GM18508 (cell line): ENCODE data around the gene SLC44A3.

Source experiments
- ATAC-seq: cut with Tn5 transposase; IDR thresholded peaks from one replicate; pipeline ENCODE4 v1.9.1; 2021; ENCODE audit warnings: moderate number of reproducible peaks; ENCODE audit not compliant: insufficient read depth, unreplicated experiment

SLC44A3 gene, protein sequence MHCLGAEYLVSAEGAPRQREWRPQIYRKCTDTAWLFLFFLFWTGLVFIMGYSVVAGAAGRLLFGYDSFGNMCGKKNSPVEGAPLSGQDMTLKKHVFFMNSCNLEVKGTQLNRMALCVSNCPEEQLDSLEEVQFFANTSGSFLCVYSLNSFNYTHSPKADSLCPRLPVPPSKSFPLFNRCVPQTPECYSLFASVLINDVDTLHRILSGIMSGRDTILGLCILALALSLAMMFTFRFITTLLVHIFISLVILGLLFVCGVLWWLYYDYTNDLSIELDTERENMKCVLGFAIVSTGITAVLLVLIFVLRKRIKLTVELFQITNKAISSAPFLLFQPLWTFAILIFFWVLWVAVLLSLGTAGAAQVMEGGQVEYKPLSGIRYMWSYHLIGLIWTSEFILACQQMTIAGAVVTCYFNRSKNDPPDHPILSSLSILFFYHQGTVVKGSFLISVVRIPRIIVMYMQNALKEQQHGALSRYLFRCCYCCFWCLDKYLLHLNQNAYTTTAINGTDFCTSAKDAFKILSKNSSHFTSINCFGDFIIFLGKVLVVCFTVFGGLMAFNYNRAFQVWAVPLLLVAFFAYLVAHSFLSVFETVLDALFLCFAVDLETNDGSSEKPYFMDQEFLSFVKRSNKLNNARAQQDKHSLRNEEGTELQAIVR

GRCh38 chr1:94819945-94820746, at the start of gene SLC44A3:
Gene SLC44A3 (plus strand): TSS chr1:94820357. CDS start chr1:94820452, 95 bp downstream.
- ATAC-seq, result no peak

- ATAC-seq, result no peak
These were observed 47.9 kb upstream of the SLC44A3 start for GRCh38 chr1:94772230-94772641.

- no peak for ATAC-seq
These were observed 47.3 kb upstream of the SLC44A3 start for GRCh38 chr1:94772845-94773244.

GRCh38 chr1:94773296-94773809, 46.8 kb upstream of the SLC44A3 start:
- no peak for ATAC-seq

DNA sequence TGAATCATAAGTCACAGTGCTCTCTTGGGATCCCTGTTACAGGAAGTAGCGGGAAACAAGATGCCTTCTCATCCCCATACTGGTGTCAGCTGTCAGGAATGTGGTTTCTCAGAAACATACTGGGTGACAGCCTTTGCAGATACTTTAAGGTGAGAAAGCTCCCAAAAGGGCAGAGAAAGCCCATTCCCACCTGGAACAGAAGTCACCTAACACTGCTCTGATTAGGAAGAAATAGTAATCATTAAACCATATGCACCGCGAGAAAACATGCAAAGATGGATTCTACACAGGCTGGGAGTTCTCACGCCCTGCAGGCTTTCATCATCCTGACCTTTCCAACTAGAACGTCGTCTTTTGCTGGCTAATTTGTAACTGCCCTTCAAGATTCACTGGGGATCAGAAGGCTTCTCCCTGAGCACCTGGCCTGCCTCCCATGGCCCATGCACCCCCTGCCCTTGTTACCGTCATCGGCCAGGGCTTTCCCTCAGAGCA, 46.2 kb upstream of the SLC44A3 start:
- ATAC-seq, result no peak

- no peak for ATAC-seq
These were observed 43.7 kb upstream of the SLC44A3 start for GRCh38 chr1:94776474-94776873.

DNA sequence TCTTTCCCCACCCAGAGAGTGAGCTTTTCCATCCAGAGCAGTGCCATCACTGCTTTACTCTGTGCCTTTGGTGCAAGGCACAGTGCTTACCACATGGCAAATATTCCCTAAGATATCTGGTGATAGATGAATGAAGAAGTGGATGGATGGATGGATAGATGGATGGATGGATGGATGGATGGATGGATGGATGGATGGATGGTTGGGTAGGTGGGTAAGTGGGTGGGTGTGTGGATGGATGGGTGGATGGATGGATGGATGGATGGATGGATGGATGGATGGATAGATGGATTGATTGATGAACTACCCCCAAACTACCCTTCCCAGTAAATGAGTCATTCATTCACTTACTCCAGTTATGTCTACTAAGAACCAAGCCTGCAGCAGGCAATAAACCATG, 42.9 kb upstream of the SLC44A3 start:
- no peak for ATAC-seq

GRCh38 chr1:94778808-94779207, 41.3 kb upstream of the SLC44A3 start:
- ATAC-seq, result no peak

GRCh38 chr1:94783342-94784189, 36.6 kb upstream of the SLC44A3 start:
- no peak for ATAC-seq

DNA sequence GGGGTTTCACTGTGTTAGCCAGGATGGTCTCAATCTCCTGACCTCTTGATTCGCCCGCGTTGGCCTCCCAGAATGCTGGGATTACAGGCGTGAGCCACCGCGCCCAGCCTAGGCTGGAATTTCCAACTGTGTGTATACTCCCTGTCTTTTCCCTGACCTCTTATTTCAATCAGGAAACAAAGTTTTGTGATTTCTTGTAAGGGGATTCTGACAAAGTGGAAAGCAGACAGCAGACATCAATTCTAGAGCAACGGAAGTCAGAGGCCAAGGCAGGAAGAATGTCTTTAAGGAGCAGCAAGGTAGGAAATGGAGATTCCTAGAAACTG, 36.0 kb upstream of the SLC44A3 start:
- no peak for ATAC-seq

DNA sequence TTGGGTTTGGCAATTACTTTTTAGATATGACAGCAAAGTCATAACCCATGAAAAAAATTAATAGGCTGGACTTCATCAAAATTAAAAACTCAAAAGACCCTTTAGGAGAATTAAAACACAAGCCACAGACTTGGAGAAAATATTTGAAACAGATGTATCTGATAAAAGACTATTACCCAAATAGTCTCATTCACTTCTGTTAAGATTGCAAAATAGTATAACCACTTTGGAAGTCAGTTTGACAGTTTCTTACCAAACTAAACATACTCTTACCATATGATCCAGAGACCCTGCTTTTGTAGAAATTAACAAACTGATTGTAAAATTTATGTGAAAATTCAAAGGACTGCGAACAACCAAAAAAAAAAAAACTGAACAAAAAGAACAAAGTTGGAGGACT, 32.5 kb upstream of the SLC44A3 start:
- ATAC-seq, result no peak

DNA sequence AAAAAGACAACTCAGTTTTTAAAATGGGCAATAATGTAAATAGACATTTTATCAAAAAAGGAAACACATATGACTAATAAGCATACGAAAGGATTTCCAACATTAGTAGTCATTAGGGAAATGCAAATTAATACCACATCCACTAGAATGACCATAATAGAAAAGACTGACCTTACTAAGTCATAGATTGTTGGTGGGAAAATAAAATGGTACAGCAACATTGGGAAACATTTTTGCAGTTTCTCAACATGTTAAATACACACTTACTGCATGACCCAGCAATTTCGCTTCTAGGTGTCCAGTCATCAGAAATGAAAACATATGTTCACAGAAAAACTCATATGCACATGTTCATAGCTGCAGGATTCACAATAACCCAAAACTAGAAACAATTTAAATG, 29.9 kb upstream of the SLC44A3 start:
- ATAC-seq, result no peak

- ATAC-seq, result no peak
These were observed 29.5 kb upstream of the SLC44A3 start for GRCh38 chr1:94790670-94791069.

GRCh38 chr1:94792473-94793295, 27.5 kb upstream of the SLC44A3 start:
- peak; percentile 97 for ATAC-seq

DNA sequence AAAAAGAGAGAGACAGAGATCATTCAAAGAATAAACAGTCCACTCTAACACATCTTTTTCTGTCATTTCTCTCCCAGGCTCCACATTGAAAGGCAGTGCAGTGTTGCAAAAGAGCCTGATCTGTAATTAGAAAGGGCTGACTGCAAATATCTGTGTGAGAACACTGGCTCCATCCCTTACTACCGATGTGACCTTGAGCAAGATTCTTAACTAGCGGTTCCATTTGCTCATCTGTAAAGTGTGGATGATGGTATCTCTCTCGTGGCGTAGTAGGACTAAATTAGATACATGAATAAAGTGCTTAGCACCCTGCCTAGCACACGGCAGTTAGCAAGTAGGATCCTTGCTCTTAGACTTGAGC, 26.9 kb upstream of the SLC44A3 start:
- ATAC-seq, result no peak

DNA sequence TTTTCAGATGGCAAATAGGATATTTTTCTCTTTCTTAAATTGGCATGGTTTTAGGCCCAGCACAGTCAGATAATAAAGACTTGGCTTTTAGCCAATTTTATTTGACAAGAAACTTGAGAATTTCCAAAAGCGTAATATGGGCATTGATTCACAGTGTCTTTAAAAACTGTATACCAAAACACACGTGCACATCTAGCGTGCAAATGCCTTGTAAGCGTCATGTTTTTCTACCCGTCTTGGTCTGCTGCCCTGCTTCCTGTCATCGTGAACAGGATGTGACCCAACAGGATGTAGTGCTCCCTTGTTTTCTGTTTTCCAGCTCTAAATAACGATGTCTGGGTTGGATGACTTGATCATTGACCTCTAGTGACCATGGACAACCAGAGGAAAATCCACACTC, 24.7 kb upstream of the SLC44A3 start:
- no peak for ATAC-seq

GRCh38 chr1:94796266-94796665, 23.9 kb upstream of the SLC44A3 start:
- ATAC-seq, result no peak

- no peak for ATAC-seq
These were observed 22.9 kb upstream of the SLC44A3 start for GRCh38 chr1:94797291-94797690.

GRCh38 chr1:94798054-94798453, 22.1 kb upstream of the SLC44A3 start:
- ATAC-seq, result no peak
